GM12878 (cell line): ENCODE results near the gene HCK. TPM values are rescaled to one million over a fixed set of nuclear protein-coding genes. Genes with fewer than 3 reads are reported as not detected.

Experiments
- ATAC-seq: fragments of 200-7000 bp; cut with Tn5 transposase; 3 replicates; pipeline ENCODE4 v1.9.1; 2020; ENCODE audit warnings: mild to moderate bottlenecking, moderate library complexity
- BruUV-seq: library from RNA; stranded (reverse); fragments of 400-500 nt; replicated peaks from 2 replicates; lab custom pipeline; 2021; lab: Mats Ljungman, UMichigan
- CTCF ChIA-PET: fragments of 300-600 bp; sonication (Branson Sonifier 250); formaldehyde crosslinking; extraction: SDS; loops from one replicate; lab custom pipeline; 2021; ENCODE audit warnings: inconsistent platforms; lab: Yijun Ruan, JAX
- POLR2A ChIA-PET: fragments of 350-600 bp; formaldehyde crosslinking; extraction: SDS; loops from one replicate; lab custom pipeline; 2021; ENCODE audit warnings: inconsistent platforms; lab: Charles Lee
- RAD21 ChIA-PET: fragments of 300-600 bp; sonication (Branson Sonifier 250); formaldehyde crosslinking; loops from one replicate; lab custom pipeline; 2023; ENCODE audit warnings: antibody characterized with exemption; ENCODE audit not compliant: unreplicated experiment; lab: Charles Lee
- SMC1A ChIA-PET: fragments of 300-600 bp; sonication (Branson Sonifier 250); formaldehyde crosslinking; loops from one replicate; lab custom pipeline; 2023; ENCODE audit not compliant: unreplicated experiment, uncharacterized antibody; lab: Charles Lee
- DNase-seq: peaks from one replicate; pipeline ENCODE4 v3.0.0-alpha.2; 2011; ENCODE audit warnings: low read depth, low spot score
- FAIRE-seq: peaks from 3 replicates; lab custom pipeline; 2011; peaks lifted over from hg19 to GRCh38; lab: Jason Lieb, UNC
- H2AFZ ChIP-seq: 2 replicates; pipeline ENCODE4 v1.6.0; 2011; ENCODE audit warnings: low read depth, low read length, control low read depth; ENCODE audit not compliant: control insufficient read depth
- H3K27ac ChIP-seq: 2 replicates; pipeline ENCODE4 v1.5.1; 2011; ENCODE audit warnings: control low read depth; ENCODE audit not compliant: control insufficient read depth, insufficient read depth
- H3K27me3 ChIP-seq, 2 experiments: replicated peaks in 1 of 2; 2 replicates each; pipeline versions ENCODE4 v1.6.0 to v1.6.1; 2011; ENCODE audit warnings: low read length in 1 of 2; ENCODE audit not compliant: control insufficient read depth in 2 of 2, insufficient read depth in 2 of 2
- H3K36me3 ChIP-seq, 2 experiments: 2 replicates each; pipeline ENCODE4 v1.5.1; 2011; ENCODE audit warnings: low read length in 1 of 2; ENCODE audit not compliant: control insufficient read depth in 2 of 2, insufficient read depth in 2 of 2
- H3K4me1 ChIP-seq: 2 replicates; pipeline ENCODE4 v1.6.1; 2011; ENCODE audit warnings: mild to moderate bottlenecking, low read length, moderate library complexity, mixed read lengths; ENCODE audit not compliant: control insufficient read depth, insufficient read depth
- H3K4me2 ChIP-seq: 2 replicates; pipeline ENCODE4 v1.6.0; 2011; ENCODE audit warnings: control low read depth; ENCODE audit not compliant: control insufficient read depth, insufficient read depth
- H3K4me3 ChIP-seq: fragments of 200-600 bp; sonication (generic); 2 replicates; pipeline ENCODE4 v1.5.1; 2016
- H3K79me2 ChIP-seq: 2 replicates; pipeline ENCODE4 v1.6.0; 2011; ENCODE audit warnings: low read length; ENCODE audit not compliant: control insufficient read depth, insufficient read depth
- H3K9ac ChIP-seq: 2 replicates; pipeline ENCODE4 v1.8.0; 2011; ENCODE audit warnings: low read length, control low read depth, mixed read lengths; ENCODE audit not compliant: control insufficient read depth, insufficient read depth
- H3K9me3 ChIP-seq: replicated peaks from 3 replicates; pipeline ENCODE4 v1.5.1; 2011; ENCODE audit warnings: mild to moderate bottlenecking, low read length; ENCODE audit not compliant: control insufficient read depth, insufficient read depth
- H4K20me1 ChIP-seq: 2 replicates; pipeline ENCODE4 v1.6.0; 2011; ENCODE audit not compliant: control insufficient read depth, insufficient read depth
- BMI1 ChIP-seq: fragments of 450-650 bp; IDR thresholded peaks from 2 replicates; pipeline ENCODE4 v1.6.1; 2016; ENCODE audit warnings: mild to moderate bottlenecking, moderate library complexity, borderline replicate concordance
- DPF2 ChIP-seq: fragments of 450-650 bp; IDR thresholded peaks from 2 replicates; pipeline ENCODE4 v1.6.1; 2017; ENCODE audit warnings: mild to moderate bottlenecking
- EZH2 ChIP-seq: IDR thresholded peaks from 2 replicates; pipeline ENCODE4 v1.6.1; 2012; ENCODE audit warnings: low read depth, mild to moderate bottlenecking, control low read depth, inconsistent platforms, low read length, borderline replicate concordance; ENCODE audit not compliant: control insufficient read depth
- IRF3 ChIP-seq: fragments of 450-650 bp; IDR thresholded peaks from 2 replicates; pipeline ENCODE4 v1.6.1; 2014; ENCODE audit warnings: mild to moderate bottlenecking
- JUND ChIP-seq: IDR thresholded peaks from 2 replicates; pipeline ENCODE4 v1.6.1; 2012; ENCODE audit warnings: low read depth, mild to moderate bottlenecking, low read length, improper control_type of control experiment, moderate library complexity
- KLF5 ChIP-seq: fragments of 450-650 bp; IDR thresholded peaks from 2 replicates; pipeline ENCODE4 v1.6.1; 2014; ENCODE audit warnings: mild to moderate bottlenecking; ENCODE audit not compliant: partially characterized antibody
- MYB ChIP-seq: fragments of 150-350 bp; IDR thresholded peaks from 2 replicates; pipeline ENCODE4 v1.6.1; 2014; ENCODE audit warnings: mild to moderate bottlenecking, low read depth, low read length, borderline replicate concordance
- NRF1 ChIP-seq: conservative IDR thresholded peaks from 2 replicates; pipeline ENCODE4 v1.6.1; 2011; ENCODE audit warnings: mild to moderate bottlenecking, low read depth, low read length, improper control_type of control experiment
- POLR2AphosphoS2 ChIP-seq: IDR thresholded peaks from 2 replicates; pipeline ENCODE4 v1.6.1; 2011; ENCODE audit warnings: low read depth, mild to moderate bottlenecking, low read length, improper control_type of control experiment, moderate library complexity
- POU2F2 ChIP-seq: IDR thresholded peaks from 3 replicates; pipeline ENCODE4 v1.6.1; 2011; ENCODE audit warnings: low read depth, mild to moderate bottlenecking, low read length, borderline replicate concordance
- SRF ChIP-seq, 2 experiments: IDR thresholded peaks; 2 replicates each; pipeline ENCODE4 v1.6.1; 2011; ENCODE audit warnings: low read depth in 2 of 2, low read length in 2 of 2, mild to moderate bottlenecking in 1 of 2, moderate library complexity in 1 of 2
- ZNF24 ChIP-seq: fragments of 450-650 bp; IDR thresholded peaks from 2 replicates; pipeline ENCODE4 v1.6.1; 2017; ENCODE audit warnings: antibody characterized with exemption, mild to moderate bottlenecking
- whole genome bisulfite sequencing: methylation state at CpG from one replicate; pipeline ENCODE4 v1.1.6; 2016; ENCODE audit warnings: low lambda C conversion rate; ENCODE audit not compliant: insufficient replicate concordance, insufficient coverage; ENCODE audit errors: missing lambda C conversion rate; 5-methylcytosine and 5-hydroxymethylcytosine counted together
- in situ Hi-C: fragments of 300-500 bp; cut with MboI; formaldehyde crosslinking; loops from 9 replicates; pipeline ENCODE4 v1.14.3; 2018; ENCODE audit warnings: mixed read lengths
- intact Hi-C: fragments of 100-400 bp; cut with micrococcal nuclease; formaldehyde crosslinking; loops from one replicate; pipeline ENCODE4 v1.14.2; 2022; ENCODE audit not compliant: unreplicated experiment
- polyA plus RNA-seq, 11 experiments: library from polyadenylated mRNA; depleted of rRNA in 4 of 11; unstranded in 6 of 11; stranded (reverse) in 5 of 11; fragments of >200 nt; fragmentation: Nextera tagmentation in 4 of 11; fragmentation: Illumina TruSeq in 1 of 11; extraction: Ambion mirVana in 4 of 11; extraction: Trizol in 1 of 11; gene quantifications; 1 replicate in 1 of 11; 2 replicates in 10 of 11; pipeline versions ENCODE4 v1.2.1 to v1.2.3, GENCODE V29; 2011 to 2016; ENCODE audit warnings: inconsistent platforms in 2 of 11, missing spikeins in 2 of 11, low read depth in 1 of 11
- total RNA-seq, 4 experiments: library from RNA; depleted of rRNA in 3 of 4; stranded (reverse); fragments of >200 nt in 3 of 4; fragmentation: Illumina TruSeq in 1 of 4; extraction: Trizol in 1 of 4; gene quantifications; 2 replicates each; pipeline versions ENCODE4 v1.2.1 to v1.2.3, GENCODE V29; 2013 to 2021

Gene HCK
- total and polyA plus RNA-seq, 10 of the 15 experiments (the other 5 are each of a cell fraction or from before 2014, with no cell fraction given): 1.3 to 30.3 (median 18.5) TPM

DNA sequence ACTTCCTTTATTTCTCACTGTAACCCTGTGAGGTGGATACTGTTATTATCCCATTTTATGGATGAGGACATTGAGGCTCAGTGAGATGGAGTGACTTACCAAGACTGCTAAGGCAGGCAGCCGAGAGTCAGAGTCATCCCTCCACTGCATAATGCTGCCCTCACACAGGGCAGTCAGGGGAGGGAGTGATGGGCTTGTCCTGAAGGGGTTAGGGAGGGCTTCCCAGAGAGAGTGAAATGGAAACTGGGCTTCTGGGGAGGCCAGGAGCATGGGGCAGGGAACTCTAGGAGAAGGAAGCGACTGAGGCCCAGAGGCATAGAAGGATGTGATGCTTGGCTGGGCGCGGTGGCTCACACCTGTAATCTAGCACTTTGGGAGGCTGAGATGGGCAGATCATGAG lies 88.6 kb downstream of the HCK start:
- FAIRE-seq (no peak), DNase-seq (no peak), ATAC-seq (no peak; the same call in 2 of the 3 replicates)
- peaks cover 29 to 66% of the 10 kb centered on the region in 2 experiments for H3K36me3 ChIP-seq
- no peaks in the 10 kb centered on the region for H3K9me3 ChIP-seq
- CTCF ChIA-PET: interaction anchor here (1.2 kb wide), 1 partner anchor 106 kb away, joined by 5 read pairs; no protein-coding TSS in a partner anchor
- POLR2A ChIA-PET: no interaction called here
- no peak overlapping the region for H3K27ac ChIP-seq
- no peak overlapping the region for H3K9ac ChIP-seq
- in situ Hi-C loops: no loop called here
- SMC1A ChIA-PET: interaction anchor here (0.7 to 1.2 kb wide), 2 partner anchors 28 to 99 kb away, joined by 3 read pairs; no protein-coding TSS in a partner anchor
- no peak overlapping the region for H3K4me3 ChIP-seq
- no peak for TF ChIP-seq SRF (IDR thresholded peaks at IDR 0.05; ENCODE audit: low read depth in 2 of 2, low read length in 2 of 2)
- no peak for TF ChIP-seq BMI1
- no peak for TF ChIP-seq KLF5
- TF ChIP-seq DPF2: no peak
- TF ChIP-seq MYB: no peak
- BruUV-seq: no TSS peak
- no peaks in the 10 kb centered on the region for H3K27me3 ChIP-seq
- H2AFZ ChIP-seq: no peak overlapping the region
- no peak overlapping the region for H3K4me2 ChIP-seq
- intact Hi-C loops: no loop called here
- no peaks in the 10 kb centered on the region for H4K20me1 ChIP-seq
- WGBS: 98% methylated on average over 4 of the region's 4 CpGs
- H3K79me2 ChIP-seq: no peaks in the 10 kb centered on the region
- H3K4me1 ChIP-seq: no peaks in the 10 kb centered on the region
- RAD21 ChIA-PET: interaction anchor here (0.8 to 1.2 kb wide), 2 partner anchors 78 to 217 kb away, joined by 3 to 4 read pairs; no protein-coding TSS in a partner anchor

GRCh38 chr20:32141465-32141980 lies 89.5 kb downstream of the HCK start:
- ATAC-seq: no peak
- TF ChIP-seq POU2F2: no peak
- no peak for TF ChIP-seq NRF1
- TF ChIP-seq POLR2AphosphoS2: no peak
- TF ChIP-seq EZH2: no peak
- TF ChIP-seq JUND: no peak
- no peak for TF ChIP-seq ZNF24
- no peak for TF ChIP-seq IRF3
- TF ChIP-seq, all 136 proteins: peak for 0
- FAIRE-seq (no peak), DNase-seq (no peak)
- H3K4me3 ChIP-seq: no peak overlapping the region
- no peaks in the 10 kb centered on the region for H3K4me1 ChIP-seq
- no peak overlapping the region for H2AFZ ChIP-seq
- no peaks in the 10 kb centered on the region for H3K9me3 ChIP-seq
- ChIA-PET SMC1A (no interaction called here), CTCF (no interaction called here), RAD21 (no interaction called here), POLR2A (no interaction called here)
- H3K27me3 ChIP-seq: no peaks in the 10 kb centered on the region
- no peaks in the 10 kb centered on the region for H4K20me1 ChIP-seq
- intact Hi-C loops: no loop called here
- H3K4me2 ChIP-seq: no peak overlapping the region
- 97% methylated on average over 19 of the region's 21 CpGs for WGBS
- no peak overlapping the region for H3K27ac ChIP-seq
- in situ Hi-C loops: no loop called here
- H3K9ac ChIP-seq: no peak overlapping the region
- H3K36me3 ChIP-seq: peaks cover 32 to 64% of the 10 kb centered on the region in 2 experiments
- no peaks in the 10 kb centered on the region for H3K79me2 ChIP-seq
- BruUV-seq: no TSS peak
